BLaER1 (cell line): ENCODE results near the gene GPR42.
A peak's percentile ranks its signal among the peaks of the same experiment; 100 is the strongest.
"Not testable (repeated sequence)": the region's sequence is repeated elsewhere in the genome, so short reads cannot be mapped to it uniquely, and the experiment has no call there.

Source experiments
- H3K27ac ChIP-seq: shearing (Covaris generic); formaldehyde crosslinking; 2 replicates; pipeline ENCODE4 v1.8.1; 2022
- H3K27me3 ChIP-seq: shearing (Covaris generic); formaldehyde crosslinking; 2 replicates; pipeline ENCODE4 v1.8.1; 2022
- H3K36me3 ChIP-seq: shearing (Covaris generic); formaldehyde crosslinking; 2 replicates; pipeline ENCODE4 v1.8.1; 2022
- H3K4me1 ChIP-seq: shearing (Covaris generic); formaldehyde crosslinking; 2 replicates; pipeline ENCODE4 v1.8.1; 2022
- H3K4me2 ChIP-seq: shearing (Covaris generic); formaldehyde crosslinking; 2 replicates; pipeline ENCODE4 v1.8.1; 2022
- H3K4me3 ChIP-seq: shearing (Covaris generic); formaldehyde crosslinking; 2 replicates; pipeline ENCODE4 v1.8.1; 2022
- H3K9ac ChIP-seq: shearing (Covaris generic); formaldehyde crosslinking; 2 replicates; pipeline ENCODE4 v1.8.1; 2022
- H3K9me3 ChIP-seq: shearing (Covaris generic); formaldehyde crosslinking; 2 replicates; pipeline ENCODE4 v1.8.1; 2022
- H4K20me1 ChIP-seq: shearing (Covaris generic); formaldehyde crosslinking; 2 replicates; pipeline ENCODE4 v1.8.1; 2022
- Cebpa-rat ChIP-seq: shearing (Covaris generic); IDR thresholded peaks from 2 replicates; pipeline ENCODE4 v1.8.1; 2022

The GPR42 gene

DNA sequence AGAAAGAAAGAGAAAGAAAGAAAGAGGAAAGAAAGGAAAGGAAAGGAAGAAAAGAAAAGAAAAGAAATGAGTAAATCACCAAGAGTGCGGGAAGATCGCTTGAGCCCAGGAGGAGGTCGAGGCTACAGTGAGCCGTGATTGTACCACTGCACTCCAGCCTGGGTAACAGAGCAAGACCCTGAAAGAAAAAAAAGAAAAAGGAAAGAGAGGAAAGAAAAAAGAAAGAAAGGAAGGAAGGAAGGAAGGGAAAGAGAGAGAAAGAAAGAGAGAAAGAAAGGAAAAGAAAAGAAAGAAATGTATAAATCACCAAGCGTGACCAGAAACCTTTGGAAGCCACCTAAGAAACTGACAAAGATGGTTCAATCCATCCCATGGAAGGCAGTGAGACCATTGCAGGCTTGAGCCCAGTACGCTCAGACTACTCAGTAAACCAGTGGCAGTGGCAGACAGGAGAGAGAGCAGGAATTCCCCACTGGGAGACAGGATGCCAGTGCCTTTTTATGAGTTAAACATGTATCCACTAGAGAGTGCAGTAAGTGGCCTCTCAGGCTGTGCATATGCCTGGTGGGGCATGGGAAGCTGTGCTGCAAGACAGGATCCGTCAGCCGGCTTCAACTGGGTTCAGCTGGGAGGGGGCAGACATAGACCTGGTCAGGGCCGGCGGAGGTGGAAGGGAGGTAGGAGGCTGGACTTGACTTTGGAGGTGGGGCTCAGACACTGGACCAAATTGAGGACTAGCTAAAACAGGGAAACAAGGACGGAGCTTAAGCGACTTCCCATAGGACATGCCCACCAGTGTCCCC lies 4.8 kb downstream of the GPR42 start:
- Histone ChIP-seq H3K4me1 (peaks cover 20% of the 10 kb centered on the region), H3K9ac (no peak overlapping the region), H3K9me3 (peaks cover 6% of the 10 kb centered on the region), H3K27me3 (no peaks in the 10 kb centered on the region), H3K27ac (no peak overlapping the region), H3K36me3 (no peaks in the 10 kb centered on the region), H3K4me2 (no peak overlapping the region), H3K4me3 (no peak overlapping the region), H4K20me1 (no peaks in the 10 kb centered on the region)
- no peak for TF ChIP-seq Cebpa-rat

DNA sequence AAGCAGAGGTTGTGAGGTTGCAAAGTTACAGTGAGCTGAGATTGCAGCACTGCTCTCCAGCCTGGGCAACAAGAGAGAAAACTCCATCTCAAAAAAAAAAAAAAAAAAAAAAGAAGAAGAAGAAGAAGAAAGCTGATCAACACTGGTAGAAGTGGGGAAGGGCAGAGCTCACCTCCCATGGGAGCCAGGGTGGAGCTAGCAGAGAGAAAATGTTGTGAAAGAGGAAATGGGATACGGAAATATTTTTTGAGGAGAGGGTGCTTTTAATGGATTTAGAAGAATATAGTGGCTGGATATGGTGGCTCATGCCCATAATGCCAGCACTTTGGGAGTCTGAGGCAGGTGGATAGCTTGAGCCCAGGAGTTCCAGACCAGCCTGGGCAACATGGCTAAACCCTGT lies 6.8 kb downstream of the GPR42 start:
- Histone ChIP-seq H3K4me3 (no peak overlapping the region), H4K20me1 (no peaks in the 10 kb centered on the region), H3K27ac (no peak overlapping the region), H3K36me3 (no peaks in the 10 kb centered on the region), H3K9me3 (peaks cover 6% of the 10 kb centered on the region), H3K27me3 (no peaks in the 10 kb centered on the region), H3K9ac (no peak overlapping the region), H3K4me2 (peak overlapping the region; percentile 38), H3K4me1 (peaks cover 20% of the 10 kb centered on the region)
- TF ChIP-seq Cebpa-rat: no peak

DNA sequence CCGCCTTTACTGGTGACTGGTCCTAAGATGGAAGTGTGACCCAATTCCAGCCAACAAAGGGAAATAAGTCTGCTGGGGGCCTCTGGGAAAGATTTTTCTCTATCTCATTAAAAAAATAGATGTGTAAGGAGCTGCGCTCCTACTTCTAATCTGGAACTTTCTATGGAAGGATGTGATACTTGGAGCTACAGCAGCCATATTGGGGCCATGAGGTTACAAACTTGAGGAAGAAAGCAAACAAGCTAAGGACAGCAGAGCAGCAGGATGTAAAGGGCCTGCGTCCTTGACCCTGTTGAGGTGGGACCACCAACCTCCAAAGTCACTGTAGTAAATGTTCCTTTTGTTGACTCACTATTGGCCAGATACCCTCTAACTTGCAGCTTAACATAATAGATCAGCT lies 7.5 kb downstream of the GPR42 start:
- no peak overlapping the region for H3K9ac ChIP-seq
- H3K9me3 ChIP-seq: peaks cover 13% of the 10 kb centered on the region
- H3K27me3 ChIP-seq: no peaks in the 10 kb centered on the region
- no peaks in the 10 kb centered on the region for H3K36me3 ChIP-seq
- H4K20me1 ChIP-seq: no peaks in the 10 kb centered on the region
- no peak overlapping the region for H3K4me2 ChIP-seq
- no peak overlapping the region for H3K4me3 ChIP-seq
- no peak overlapping the region for H3K27ac ChIP-seq
- H3K4me1 ChIP-seq: peaks cover 20% of the 10 kb centered on the region
- no peak for TF ChIP-seq Cebpa-rat

DNA sequence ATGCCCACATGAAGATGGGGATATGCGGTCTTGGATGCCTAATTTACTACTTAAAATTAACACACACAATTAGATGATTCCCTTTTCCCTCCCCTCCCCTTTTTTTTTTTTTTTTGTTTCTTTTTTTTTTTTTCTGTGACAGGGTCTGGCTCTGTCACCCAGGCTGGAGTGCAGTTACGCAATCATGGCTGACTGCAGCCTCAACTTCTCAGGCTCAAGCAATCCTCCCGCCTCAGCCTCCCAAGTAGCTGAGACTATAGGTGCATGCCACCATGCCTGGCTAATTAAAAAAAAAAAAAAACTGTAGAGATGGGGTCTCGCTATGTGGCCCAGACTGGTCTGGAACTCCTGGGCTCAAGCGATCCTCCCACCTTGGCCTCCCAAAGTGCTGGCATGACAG lies 8.7 kb downstream of the GPR42 start:
- peaks cover 25% of the 10 kb centered on the region for H3K9me3 ChIP-seq

DNA sequence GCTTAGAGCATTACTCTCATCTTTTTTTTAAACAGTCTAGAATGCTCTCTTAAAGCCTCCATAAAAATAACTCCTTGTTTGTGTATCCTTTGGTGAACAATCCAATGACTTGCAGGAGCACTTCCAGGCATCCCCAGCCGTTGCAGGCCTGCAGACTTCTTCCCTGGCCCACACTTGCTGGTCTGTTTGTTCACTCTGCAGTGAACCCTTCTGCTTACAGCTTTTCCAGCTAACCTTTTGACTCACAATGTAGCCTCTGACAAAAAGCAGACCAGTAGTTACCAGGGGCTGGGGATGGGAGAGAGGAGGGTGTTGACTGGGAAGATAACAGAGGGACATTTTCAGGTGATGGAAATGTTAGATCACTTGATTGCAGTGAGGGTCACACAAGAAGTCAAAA lies 9.1 kb downstream of the GPR42 start:
- peaks cover 30% of the 10 kb centered on the region for H3K9me3 ChIP-seq
- no peak overlapping the region for H3K4me2 ChIP-seq
- TF ChIP-seq Cebpa-rat: no peak
- H3K36me3 ChIP-seq: no peaks in the 10 kb centered on the region
- H3K9ac ChIP-seq: no peak overlapping the region
- no peaks in the 10 kb centered on the region for H3K27me3 ChIP-seq
- peaks cover 20% of the 10 kb centered on the region for H3K4me1 ChIP-seq
- H4K20me1 ChIP-seq: no peaks in the 10 kb centered on the region
- H3K27ac ChIP-seq: no peak overlapping the region
- no peak overlapping the region for H3K4me3 ChIP-seq

More for the DNA sequence above, 8.7 kb downstream of the GPR42 start:
- H3K36me3 ChIP-seq, H3K4me2 ChIP-seq, H3K9ac ChIP-seq, H3K27me3 ChIP-seq, H3K27ac ChIP-seq, H4K20me1 ChIP-seq, H3K4me3 ChIP-seq: not testable (repeated sequence)
- peak; percentile 50; the same call in 1 of the 2 replicates for TF ChIP-seq Cebpa-rat
- H3K4me1 ChIP-seq: peaks cover 20% of the 10 kb centered on the region

DNA sequence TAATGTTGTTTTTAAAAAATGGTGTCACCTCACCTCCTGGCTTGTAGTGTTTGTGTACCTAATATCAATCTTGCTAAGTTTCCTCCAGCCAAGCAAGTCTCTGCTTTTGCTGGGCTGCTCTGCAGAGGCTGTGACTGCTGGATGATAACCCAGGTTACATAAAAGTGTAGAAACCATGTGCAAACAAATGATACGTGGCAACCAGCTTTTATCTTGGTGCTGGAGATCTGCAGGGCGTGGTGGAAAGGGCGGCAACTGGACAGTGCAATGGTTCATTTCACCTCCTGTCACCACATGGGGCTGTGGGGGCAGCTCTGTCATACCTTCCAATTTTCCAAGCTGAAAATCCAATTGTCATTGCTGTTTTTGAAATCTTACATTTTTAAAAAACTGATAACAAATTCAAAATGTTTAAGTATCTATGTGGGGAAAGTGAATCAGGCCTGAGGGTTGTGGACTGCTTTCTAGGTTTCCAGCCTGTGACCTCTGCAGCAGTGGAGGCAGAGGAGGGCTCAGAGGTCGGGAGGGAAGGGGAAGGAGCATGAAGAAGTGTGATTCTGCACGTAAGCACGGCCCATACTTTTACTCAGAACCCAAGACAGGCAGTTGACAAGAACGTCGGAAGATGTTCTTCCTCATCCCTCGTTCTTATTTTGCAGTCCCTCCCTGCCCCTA lies 9.7 kb downstream of the GPR42 start:
- H3K27ac ChIP-seq: no peak overlapping the region
- H3K4me3 ChIP-seq: no peak overlapping the region
- no peaks in the 10 kb centered on the region for H3K36me3 ChIP-seq
- H3K27me3 ChIP-seq: no peaks in the 10 kb centered on the region
- no peak overlapping the region for H3K9ac ChIP-seq
- H4K20me1 ChIP-seq: no peaks in the 10 kb centered on the region
- H3K4me1 ChIP-seq: peaks cover 20% of the 10 kb centered on the region
- H3K9me3 ChIP-seq: peaks cover 36% of the 10 kb centered on the region
- H3K4me2 ChIP-seq: no peak overlapping the region
- no peak for TF ChIP-seq Cebpa-rat

DNA sequence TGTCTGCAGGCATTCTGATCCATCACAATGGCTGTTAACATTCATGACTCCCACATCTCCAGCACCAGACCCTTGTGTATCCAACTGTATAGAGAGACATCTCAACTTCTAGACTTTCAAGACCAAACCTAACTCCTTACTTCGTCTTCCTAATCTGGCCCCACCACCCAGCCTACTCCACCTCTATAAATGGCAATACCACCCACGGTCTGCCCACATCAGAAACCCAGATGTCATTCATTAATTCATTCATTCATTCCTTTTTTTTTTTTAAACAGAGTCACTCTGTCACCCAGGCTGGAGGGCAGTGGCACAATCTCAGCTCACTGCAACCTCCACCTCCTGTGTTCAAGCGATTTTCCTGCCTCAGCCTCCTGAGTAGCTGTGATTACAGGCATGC lies 10.4 kb downstream of the GPR42 start:
- H3K4me1 ChIP-seq: peaks cover 16% of the 10 kb centered on the region
- no peak overlapping the region for H3K4me3 ChIP-seq
- no peak overlapping the region for H3K27ac ChIP-seq
- TF ChIP-seq Cebpa-rat: no peak
- no peaks in the 10 kb centered on the region for H3K27me3 ChIP-seq
- H4K20me1 ChIP-seq: no peaks in the 10 kb centered on the region
- H3K9ac ChIP-seq: no peak overlapping the region
- H3K4me2 ChIP-seq: no peak overlapping the region
- no peaks in the 10 kb centered on the region for H3K36me3 ChIP-seq
- peaks cover 43% of the 10 kb centered on the region for H3K9me3 ChIP-seq

DNA sequence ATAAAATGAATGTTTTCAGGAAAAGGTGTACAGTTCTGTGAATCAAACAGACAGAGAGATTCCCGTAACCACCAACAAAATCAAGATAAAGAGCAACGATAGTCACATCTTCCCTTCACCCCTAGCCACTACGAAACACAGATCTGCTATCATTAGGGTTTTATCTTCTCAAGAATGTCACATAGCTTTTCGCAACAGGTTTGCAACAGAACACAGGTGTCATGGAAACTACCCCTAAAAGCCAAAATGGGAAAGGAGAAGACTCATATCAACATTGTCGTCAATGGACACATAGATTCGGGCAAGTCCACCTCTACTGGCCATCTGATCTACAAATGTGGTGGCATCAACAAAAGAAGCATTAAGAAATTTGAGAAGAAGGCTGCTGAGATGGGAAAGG lies 11.1 kb downstream of the GPR42 start:
- no peak overlapping the region for H3K9ac ChIP-seq
- peaks cover 49% of the 10 kb centered on the region for H3K9me3 ChIP-seq
- no peak overlapping the region for H3K4me2 ChIP-seq
- TF ChIP-seq Cebpa-rat: no peak
- H3K36me3 ChIP-seq: no peaks in the 10 kb centered on the region
- no peak overlapping the region for H3K4me3 ChIP-seq
- no peaks in the 10 kb centered on the region for H3K27me3 ChIP-seq
- H4K20me1 ChIP-seq: no peaks in the 10 kb centered on the region
- H3K4me1 ChIP-seq: peaks cover 10% of the 10 kb centered on the region
- no peak overlapping the region for H3K27ac ChIP-seq

DNA sequence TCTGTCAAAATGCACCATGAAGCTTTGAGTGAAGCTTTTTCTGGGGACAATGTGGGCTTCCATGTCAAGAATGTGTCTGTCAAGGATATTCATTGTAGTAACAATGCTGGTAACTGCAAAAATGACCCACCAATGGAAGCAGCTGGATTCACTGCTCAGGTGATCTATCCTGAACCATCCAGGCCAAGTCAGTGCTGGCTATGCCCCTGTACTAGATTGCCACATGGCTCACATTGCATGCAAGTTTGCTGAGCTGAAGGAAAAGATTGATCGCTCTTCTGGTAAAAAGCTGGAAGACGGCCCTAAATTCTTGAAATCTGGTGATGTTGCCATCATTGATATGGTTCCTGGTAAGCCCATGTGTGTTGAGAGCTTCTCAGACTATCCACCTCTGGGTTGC lies 12.7 kb downstream of the GPR42 start:
- H3K4me2 ChIP-seq: no peak overlapping the region
- peaks cover 59% of the 10 kb centered on the region for H3K9me3 ChIP-seq
- no peak overlapping the region for H3K27ac ChIP-seq
- no peak overlapping the region for H3K9ac ChIP-seq
- H3K27me3 ChIP-seq: no peaks in the 10 kb centered on the region
- H4K20me1 ChIP-seq: no peaks in the 10 kb centered on the region
- TF ChIP-seq Cebpa-rat: no peak
- H3K4me3 ChIP-seq: no peak overlapping the region
- H3K4me1 ChIP-seq: no peaks in the 10 kb centered on the region
- no peaks in the 10 kb centered on the region for H3K36me3 ChIP-seq

DNA sequence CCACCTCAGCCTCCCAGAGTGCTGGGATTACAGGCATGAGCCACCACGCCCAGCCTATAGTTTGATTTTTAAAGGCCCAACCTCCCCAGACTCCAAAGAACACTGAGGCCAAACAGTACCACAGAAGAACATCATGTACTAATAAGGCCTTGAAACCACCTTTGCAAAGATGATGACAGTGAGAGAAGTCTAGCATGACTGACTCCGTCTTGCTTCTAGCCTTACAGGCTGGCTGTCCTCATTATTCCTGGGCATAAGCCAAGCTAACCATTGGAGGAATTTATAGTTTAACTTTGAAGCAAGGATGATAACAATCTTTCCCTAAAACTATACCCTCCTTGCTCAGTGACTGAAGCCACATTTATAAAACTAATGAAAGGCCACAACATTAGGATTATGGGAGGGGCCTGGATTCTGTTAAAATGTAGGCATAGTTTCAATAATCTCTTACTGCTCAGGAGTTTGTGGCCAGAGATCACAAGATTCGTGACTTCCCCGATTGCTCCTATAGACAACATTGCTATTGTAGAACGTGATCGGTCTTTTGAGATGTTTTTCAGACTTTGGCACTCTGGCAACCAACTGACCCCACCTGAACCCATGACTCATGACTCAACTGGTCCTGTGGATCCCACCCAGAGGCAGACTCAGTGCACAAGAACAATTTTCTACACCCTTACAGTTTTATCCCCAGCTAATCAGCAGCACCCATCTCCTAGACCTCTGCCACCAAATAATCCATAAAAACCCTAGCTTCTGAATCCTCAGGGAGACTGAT lies 17.6 kb downstream of the GPR42 start:
- no peak for TF ChIP-seq Cebpa-rat
- Histone ChIP-seq H4K20me1 (no peaks in the 10 kb centered on the region), H3K9ac (no peak overlapping the region), H3K4me1 (peaks cover 8% of the 10 kb centered on the region), H3K4me3 (no peak overlapping the region), H3K36me3 (no peaks in the 10 kb centered on the region), H3K27me3 (no peaks in the 10 kb centered on the region), H3K27ac (no peak overlapping the region), H3K9me3 (peaks cover 61% of the 10 kb centered on the region), H3K4me2 (no peak overlapping the region)
